GM20000 (cell line): Measurements from ENCODE around the gene OLFML3.

Source experiments
- DNase-seq: peaks from one replicate; pipeline ENCODE4 v3.0.0; 2012; ENCODE audit warnings: low spot score
- CTCF ChIP-seq: IDR thresholded peaks from 2 replicates; pipeline ENCODE4 v1.5.1; 2012; ENCODE audit warnings: mild to moderate bottlenecking, control low read depth; ENCODE audit errors: extremely low read depth, missing control alignments

Gene OLFML3

GRCh38 chr1:113978863-113979702, at the start of gene OLFML3:
Gene OLFML3 (plus strand): TSS chr1:113979474. CDS start chr1:113979517, 43 bp downstream.
- peak; percentile 60 for DNase-seq
- TF ChIP-seq CTCF, result peak; percentile 57

- DNase-seq, result peak; percentile 75
- TF ChIP-seq CTCF, result peak; percentile 21
These were observed 49.4 kb upstream of the OLFML3 start for GRCh38 chr1:113929750-113930498.

GRCh38 chr1:113930499-113931161, 48.6 kb upstream of the OLFML3 start:
- DNase-seq, result peak; percentile 65

GRCh38 chr1:113931451-113931851, 47.8 kb upstream of the OLFML3 start:
- DNase-seq, result no peak
- TF ChIP-seq CTCF, result no peak

More at GRCh38 chr1:113930499-113931161, 48.6 kb upstream of the OLFML3 start:
- TF ChIP-seq CTCF, result no peak

GRCh38 chr1:113934006-113934405, 45.3 kb upstream of the OLFML3 start:
- no peak for DNase-seq
- no peak for TF ChIP-seq CTCF

GRCh38 chr1:113934511-113935055, 44.7 kb upstream of the OLFML3 start:
- no peak for DNase-seq
- TF ChIP-seq CTCF, result no peak

GRCh38 chr1:113935176-113935575, 44.1 kb upstream of the OLFML3 start:
- DNase-seq, result no peak
- TF ChIP-seq CTCF, result no peak
